ENCODE data around the gene AGBL1. TPM values are rescaled to one million over a fixed set of nuclear protein-coding genes. Genes with fewer than 3 reads are reported as not detected.

Gene AGBL1
- total and polyA plus RNA-seq, 11 donors, result under 0.01 to 0.08 (median 0.02) TPM; not detected in 8

DNA sequence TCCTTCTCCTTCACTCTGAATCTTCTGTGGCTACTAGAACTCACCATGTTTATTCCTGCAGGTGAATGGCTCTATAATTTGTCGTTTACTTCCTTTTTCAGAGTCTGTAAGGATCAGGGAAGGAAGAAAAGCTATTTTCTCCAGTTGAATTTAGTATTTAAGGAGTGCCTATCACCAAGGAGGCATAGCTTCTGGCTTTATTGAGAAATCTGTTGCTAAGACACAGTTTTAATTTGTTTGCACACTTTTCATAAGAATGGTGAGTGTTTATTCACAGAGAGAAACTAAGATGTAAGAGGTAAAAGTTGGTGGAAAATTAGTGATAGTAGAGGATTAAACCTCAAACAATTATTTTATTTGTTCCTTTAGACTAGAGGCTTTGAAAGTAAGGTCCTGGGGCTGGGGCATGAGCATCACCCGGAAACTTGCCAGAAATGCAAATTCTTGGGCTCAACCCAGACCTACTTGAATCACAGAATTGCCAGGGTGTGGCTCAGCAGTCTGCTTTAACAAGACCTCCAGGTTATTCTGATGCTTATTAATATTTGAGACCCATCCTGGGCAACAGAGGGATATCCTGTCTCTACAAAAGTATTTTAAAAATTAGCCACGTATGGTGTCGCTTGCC, 461.3 kb downstream of the AGBL1 start:
- DNase-seq (no peak), ATAC-seq (no peak)
- Histone ChIP-seq H3K27ac (no peak overlapping the region), H3K4me3 (no peak overlapping the region), H3K9me3 (no peaks in the 10 kb centered on the region), H3K36me3 (no peaks in the 10 kb centered on the region), H3K27me3 (no peaks in the 10 kb centered on the region), H3K4me1 (no peaks in the 10 kb centered on the region)
- WGBS, 4 donors, result 73 to 84% (median 74%) methylated on average over 4 of the region's 4 CpGs
- TF ChIP-seq, protein P1, sequence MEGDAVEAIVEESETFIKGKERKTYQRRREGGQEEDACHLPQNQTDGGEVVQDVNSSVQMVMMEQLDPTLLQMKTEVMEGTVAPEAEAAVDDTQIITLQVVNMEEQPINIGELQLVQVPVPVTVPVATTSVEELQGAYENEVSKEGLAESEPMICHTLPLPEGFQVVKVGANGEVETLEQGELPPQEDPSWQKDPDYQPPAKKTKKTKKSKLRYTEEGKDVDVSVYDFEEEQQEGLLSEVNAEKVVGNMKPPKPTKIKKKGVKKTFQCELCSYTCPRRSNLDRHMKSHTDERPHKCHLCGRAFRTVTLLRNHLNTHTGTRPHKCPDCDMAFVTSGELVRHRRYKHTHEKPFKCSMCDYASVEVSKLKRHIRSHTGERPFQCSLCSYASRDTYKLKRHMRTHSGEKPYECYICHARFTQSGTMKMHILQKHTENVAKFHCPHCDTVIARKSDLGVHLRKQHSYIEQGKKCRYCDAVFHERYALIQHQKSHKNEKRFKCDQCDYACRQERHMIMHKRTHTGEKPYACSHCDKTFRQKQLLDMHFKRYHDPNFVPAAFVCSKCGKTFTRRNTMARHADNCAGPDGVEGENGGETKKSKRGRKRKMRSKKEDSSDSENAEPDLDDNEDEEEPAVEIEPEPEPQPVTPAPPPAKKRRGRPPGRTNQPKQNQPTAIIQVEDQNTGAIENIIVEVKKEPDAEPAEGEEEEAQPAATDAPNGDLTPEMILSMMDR (IDR thresholded peaks at IDR 0.05), result no peak
- TF ChIP-seq POLR2A (IDR thresholded peaks at IDR 0.05), result no peak
- intact Hi-C loops (cut with DNase I), result no loop called here

DNA sequence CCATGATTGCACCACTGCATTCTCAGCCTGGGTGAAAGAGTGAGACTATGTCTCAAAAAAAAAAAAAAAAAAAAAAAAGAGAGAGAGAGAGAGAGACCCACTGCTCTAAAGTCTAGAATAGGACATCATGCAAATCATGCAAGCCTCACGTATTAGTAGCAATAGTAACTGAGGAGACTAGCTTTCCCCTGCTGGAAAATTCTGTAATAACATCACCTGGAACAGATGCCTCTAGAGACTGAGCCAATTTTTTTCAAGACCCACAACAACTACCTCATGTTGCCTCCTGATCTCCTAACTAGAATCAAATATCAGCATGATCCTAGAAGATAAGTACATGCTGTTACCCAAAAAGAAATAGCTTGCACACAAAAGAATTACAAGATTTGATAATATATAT, 461.9 kb downstream of the AGBL1 start:
- Histone ChIP-seq H3K27ac (no peak overlapping the region), H3K9me3 (no peaks in the 10 kb centered on the region), H3K4me3 (no peak overlapping the region), H3K36me3 (no peaks in the 10 kb centered on the region), H3K27me3 (no peaks in the 10 kb centered on the region), H3K4me1 (no peaks in the 10 kb centered on the region)
- ATAC-seq, result no peak
- DNase-seq, result no peak
- 35 to 88% (median 60%) methylated on average over 1 of the region's 1 CpG for WGBS, 4 donors
- intact Hi-C loops (cut with DNase I), result no loop called here
- TF ChIP-seq, protein P1 (IDR thresholded peaks at IDR 0.05), result no peak
- TF ChIP-seq POLR2A (IDR thresholded peaks at IDR 0.05), result no peak

DNA sequence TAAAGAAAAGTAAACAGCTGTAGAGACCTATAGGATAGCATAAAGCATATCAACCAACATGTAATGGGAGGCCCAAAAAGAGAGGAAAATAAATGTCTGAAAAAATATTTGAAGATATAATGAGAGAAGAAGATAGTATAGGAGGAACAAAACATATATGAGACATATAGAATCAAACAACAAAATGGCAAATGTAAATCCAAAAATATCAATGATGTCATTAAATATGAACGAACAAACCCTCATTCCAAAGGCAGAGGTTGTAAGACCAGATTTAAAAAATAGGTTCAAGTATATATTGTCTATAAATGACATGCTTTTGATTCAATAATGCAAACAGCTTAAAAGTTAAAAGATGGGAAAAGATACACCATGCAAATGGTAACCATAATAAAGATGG, 470.4 kb downstream of the AGBL1 start:
- no peaks in the 10 kb centered on the region for H3K27me3 ChIP-seq
- no peak overlapping the region for H3K27ac ChIP-seq
- DNase-seq (no peak), ATAC-seq (no peak)
- 59 to 77% (median 64%) methylated on average over 1 of the region's 1 CpG for WGBS, 4 donors
- intact Hi-C loops (cut with DNase I), result no loop called here
- H3K4me1 ChIP-seq, result no peaks in the 10 kb centered on the region
- H3K4me3 ChIP-seq, result no peak overlapping the region
- no peak for TF ChIP-seq POLR2A (IDR thresholded peaks at IDR 0.05)
- TF ChIP-seq, protein P1 (IDR thresholded peaks at IDR 0.05), result no peak
- no peaks in the 10 kb centered on the region for H3K36me3 ChIP-seq
- peaks cover 0 to 12% (median 0%) of the 10 kb centered on the region in 12 donors for H3K9me3 ChIP-seq

DNA sequence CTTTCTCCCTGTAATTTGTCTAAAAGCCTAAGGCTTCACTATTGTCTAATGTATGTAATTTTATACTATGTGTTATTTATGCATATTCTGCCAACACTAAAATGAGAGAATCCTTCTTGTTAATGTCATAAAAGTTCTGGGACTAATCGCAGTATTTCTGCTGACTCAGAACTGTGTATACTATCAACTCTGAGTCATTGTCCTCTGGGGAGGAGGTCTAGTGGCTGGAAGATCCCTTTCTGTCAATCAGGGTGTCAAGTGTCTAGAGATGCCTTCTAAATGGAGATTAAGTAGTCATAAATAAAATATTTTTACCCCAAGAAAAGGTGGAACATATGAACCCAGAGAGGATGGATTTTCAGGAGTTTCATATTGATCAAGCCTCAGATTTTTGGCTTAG, 473.4 kb downstream of the AGBL1 start:
- ATAC-seq (no peak), DNase-seq (no peak)
- WGBS, 4 donors, result 59 to 69% (median 62%) methylated on average over 1 of the region's 1 CpG
- no peak for TF ChIP-seq POLR2A (IDR thresholded peaks at IDR 0.05)
- TF ChIP-seq, protein P1 (IDR thresholded peaks at IDR 0.05), result no peak
- no peaks in the 10 kb centered on the region for H3K36me3 ChIP-seq
- peaks cover 0 to 5% (median 0%) of the 10 kb centered on the region in 12 donors for H3K4me1 ChIP-seq
- intact Hi-C loops (cut with DNase I), result no loop called here
- no peak overlapping the region for H3K4me3 ChIP-seq
- H3K9me3 ChIP-seq, result peaks cover 0 to 12% (median 0%) of the 10 kb centered on the region in 12 donors
- no peak overlapping the region for H3K27ac ChIP-seq
- no peaks in the 10 kb centered on the region for H3K27me3 ChIP-seq

Data from heart left ventricle (tissue), 16 donors.